Stimulated activated CD4-positive, alpha-beta T cell treated with anti-CD3 and anti-CD28 coated beads, Interleukin-4, amount 100 ng/mL, for 1 hour (primary cell): Measurements from ENCODE around the gene GATM.
"Not testable (repeated sequence)": the region's sequence is repeated elsewhere in the genome, so short reads cannot be mapped to it uniquely, and the experiment has no call there.

Experiments used
- DNase-seq: peaks from one replicate; pipeline ENCODE4 v3.0.0-alpha.2; 2020

The GATM gene

GRCh38 chr15:45347989-45348388, 30.4 kb downstream of the GATM start:
- no peak for DNase-seq

GRCh38 chr15:45347033-45347432, 31.3 kb downstream of the GATM start:
- no peak for DNase-seq

GRCh38 chr15:45346381-45346780, 32.0 kb downstream of the GATM start:
- DNase-seq = no peak

- no peak for DNase-seq
These were observed 35.0 kb downstream of the GATM start for GRCh38 chr15:45343258-45343860.

- DNase-seq = no peak
These were observed 36.6 kb downstream of the GATM start for GRCh38 chr15:45341790-45342189.

- no peak for DNase-seq
These were observed 37.9 kb downstream of the GATM start for GRCh38 chr15:45340429-45340828.

- no peak for DNase-seq
These were observed 39.9 kb downstream of the GATM start for GRCh38 chr15:45338417-45338816.

GRCh38 chr15:45337224-45337623, 41.1 kb downstream of the GATM start:
- DNase-seq = no peak

GRCh38 chr15:45333550-45333949, 44.8 kb downstream of the GATM start:
- no peak for DNase-seq

- DNase-seq = no peak
These were observed 45.6 kb downstream of the GATM start for GRCh38 chr15:45332694-45333093.

- DNase-seq = no peak
These were observed 46.4 kb downstream of the GATM start for GRCh38 chr15:45331972-45332371.

GRCh38 chr15:45328663-45329062, 49.7 kb downstream of the GATM start:
- no peak for DNase-seq

GRCh38 chr15:45326741-45327140, 51.6 kb downstream of the GATM start:
- no peak for DNase-seq

- DNase-seq = no peak
These were observed 52.1 kb downstream of the GATM start for GRCh38 chr15:45326280-45326679.

- no peak for DNase-seq
These were observed 57.7 kb downstream of the GATM start for GRCh38 chr15:45320581-45321205.

- DNase-seq = no peak
These were observed 58.7 kb downstream of the GATM start for GRCh38 chr15:45319472-45320214.

- no peak for DNase-seq
These were observed 63.4 kb downstream of the GATM start for GRCh38 chr15:45314960-45315359.

- DNase-seq = not testable (repeated sequence)
These were observed 64.2 kb downstream of the GATM start for GRCh38 chr15:45314117-45314516.
